ENCODE data around the gene TANC1.

- no peak for TF ChIP-seq CTCF (IDR thresholded peaks at IDR 0.05)
- TF ChIP-seq POLR2A (IDR thresholded peaks at IDR 0.05): no peak
These were observed 196.0 kb downstream of the TANC1 start for GRCh38 chr2:159164457-159164911.

Data from testis (tissue), 2 donors.